GM23338 (cell line): ENCODE results near the gene CNTNAP2.

ENCODE experiments used
- CREB1 ChIP-seq: fragments of 250-450 bp; sonication (Bioruptor Pico); IDR thresholded peaks from 2 replicates; pipeline ENCODE4 v1.5.0; 2020; ENCODE audit warnings: low read depth, mild to moderate bottlenecking, moderate library complexity
- EZH2phosphoT487 ChIP-seq: fragments of 200-600 bp; sonication (generic); IDR thresholded peaks from one replicate; pipeline ENCODE4 v1.8.1; 2018; ENCODE audit warnings: antibody characterized with exemption; ENCODE audit not compliant: unreplicated experiment
- JUNB ChIP-seq: IDR thresholded peaks from one replicate; pipeline ENCODE4 v1.6.1; 2016; ENCODE audit warnings: antibody characterized with exemption; ENCODE audit not compliant: unreplicated experiment
- POLR2AphosphoS5 ChIP-seq: IDR thresholded peaks from 2 replicates; pipeline ENCODE4 v1.6.1; 2016; ENCODE audit warnings: antibody characterized with exemption, low read depth
- STAT1 ChIP-seq: IDR thresholded peaks from one replicate; pipeline ENCODE4 v1.6.1; 2016; ENCODE audit warnings: antibody characterized with exemption; ENCODE audit not compliant: unreplicated experiment
- ZNF114 ChIP-seq: fragments of 250-450 bp; sonication (Bioruptor Pico); IDR thresholded peaks from 2 replicates; pipeline ENCODE4 v1.5.0; 2020; ENCODE audit warnings: mild to moderate bottlenecking, moderate library complexity
- ZNF331 ChIP-seq: fragments of 250-450 bp; sonication (Bioruptor Pico); IDR thresholded peaks from 2 replicates; pipeline ENCODE4 v1.5.0; 2020; ENCODE audit warnings: low read depth, mild to moderate bottlenecking, moderate library complexity
- TF ChIP-seq, protein P1 (sequence below), 2 experiments: fragments of 200-600 bp in 1 of 2; sonication (generic) in 1 of 2; conservative IDR thresholded peaks; 2 replicates each; pipeline versions ENCODE4 v1.5.1 to v1.6.1; 2016 to 2017; ENCODE audit warnings: antibody characterized with exemption in 2 of 2, low read depth in 2 of 2, mild to moderate bottlenecking in 2 of 2, moderate library complexity in 1 of 2
- TF ChIP-seq, protein P2 (sequence below): IDR thresholded peaks from 2 replicates; pipeline ENCODE4 v1.6.1; 2016; ENCODE audit warnings: antibody characterized with exemption
- TF ChIP-seq, protein P3 (sequence below): IDR thresholded peaks from one replicate; pipeline ENCODE4 v1.6.1; 2018; ENCODE audit warnings: antibody characterized with exemption; ENCODE audit not compliant: unreplicated experiment

DNA sequence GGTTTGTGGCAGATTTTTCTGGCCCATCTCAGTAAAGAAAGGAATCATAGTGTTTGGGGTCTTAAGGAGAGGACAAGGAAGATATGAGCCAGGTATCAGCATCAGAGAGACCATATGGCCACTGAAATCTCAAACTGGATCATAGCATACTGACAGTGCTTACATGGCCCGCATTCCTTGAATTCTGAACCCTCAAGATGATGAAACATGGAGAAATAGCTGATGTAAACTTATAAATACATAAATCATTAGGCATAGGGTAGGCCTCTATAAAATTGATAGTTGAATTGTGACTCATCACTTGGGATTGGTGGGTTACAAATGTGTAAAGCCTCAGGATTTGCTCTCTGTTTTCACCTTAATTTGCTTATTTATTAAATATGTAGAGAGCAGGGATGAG is 688.5 kb downstream of the CNTNAP2 start:
- TF ChIP-seq, protein P1, sequence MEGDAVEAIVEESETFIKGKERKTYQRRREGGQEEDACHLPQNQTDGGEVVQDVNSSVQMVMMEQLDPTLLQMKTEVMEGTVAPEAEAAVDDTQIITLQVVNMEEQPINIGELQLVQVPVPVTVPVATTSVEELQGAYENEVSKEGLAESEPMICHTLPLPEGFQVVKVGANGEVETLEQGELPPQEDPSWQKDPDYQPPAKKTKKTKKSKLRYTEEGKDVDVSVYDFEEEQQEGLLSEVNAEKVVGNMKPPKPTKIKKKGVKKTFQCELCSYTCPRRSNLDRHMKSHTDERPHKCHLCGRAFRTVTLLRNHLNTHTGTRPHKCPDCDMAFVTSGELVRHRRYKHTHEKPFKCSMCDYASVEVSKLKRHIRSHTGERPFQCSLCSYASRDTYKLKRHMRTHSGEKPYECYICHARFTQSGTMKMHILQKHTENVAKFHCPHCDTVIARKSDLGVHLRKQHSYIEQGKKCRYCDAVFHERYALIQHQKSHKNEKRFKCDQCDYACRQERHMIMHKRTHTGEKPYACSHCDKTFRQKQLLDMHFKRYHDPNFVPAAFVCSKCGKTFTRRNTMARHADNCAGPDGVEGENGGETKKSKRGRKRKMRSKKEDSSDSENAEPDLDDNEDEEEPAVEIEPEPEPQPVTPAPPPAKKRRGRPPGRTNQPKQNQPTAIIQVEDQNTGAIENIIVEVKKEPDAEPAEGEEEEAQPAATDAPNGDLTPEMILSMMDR (conservative IDR thresholded peaks at IDR 0.05; ENCODE audit: low read depth in 2 of 2) = no peak
- no peak for TF ChIP-seq EZH2phosphoT487
- no peak for TF ChIP-seq POLR2AphosphoS5
- TF ChIP-seq CREB1 (CRISPR knock-in tag) = no peak
- TF ChIP-seq, protein P2, sequence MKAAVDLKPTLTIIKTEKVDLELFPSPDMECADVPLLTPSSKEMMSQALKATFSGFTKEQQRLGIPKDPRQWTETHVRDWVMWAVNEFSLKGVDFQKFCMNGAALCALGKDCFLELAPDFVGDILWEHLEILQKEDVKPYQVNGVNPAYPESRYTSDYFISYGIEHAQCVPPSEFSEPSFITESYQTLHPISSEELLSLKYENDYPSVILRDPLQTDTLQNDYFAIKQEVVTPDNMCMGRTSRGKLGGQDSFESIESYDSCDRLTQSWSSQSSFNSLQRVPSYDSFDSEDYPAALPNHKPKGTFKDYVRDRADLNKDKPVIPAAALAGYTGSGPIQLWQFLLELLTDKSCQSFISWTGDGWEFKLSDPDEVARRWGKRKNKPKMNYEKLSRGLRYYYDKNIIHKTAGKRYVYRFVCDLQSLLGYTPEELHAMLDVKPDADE = no peak
- TF ChIP-seq STAT1 = no peak
- no peak for TF ChIP-seq ZNF114 (CRISPR knock-in tag)
- TF ChIP-seq, protein P3, sequence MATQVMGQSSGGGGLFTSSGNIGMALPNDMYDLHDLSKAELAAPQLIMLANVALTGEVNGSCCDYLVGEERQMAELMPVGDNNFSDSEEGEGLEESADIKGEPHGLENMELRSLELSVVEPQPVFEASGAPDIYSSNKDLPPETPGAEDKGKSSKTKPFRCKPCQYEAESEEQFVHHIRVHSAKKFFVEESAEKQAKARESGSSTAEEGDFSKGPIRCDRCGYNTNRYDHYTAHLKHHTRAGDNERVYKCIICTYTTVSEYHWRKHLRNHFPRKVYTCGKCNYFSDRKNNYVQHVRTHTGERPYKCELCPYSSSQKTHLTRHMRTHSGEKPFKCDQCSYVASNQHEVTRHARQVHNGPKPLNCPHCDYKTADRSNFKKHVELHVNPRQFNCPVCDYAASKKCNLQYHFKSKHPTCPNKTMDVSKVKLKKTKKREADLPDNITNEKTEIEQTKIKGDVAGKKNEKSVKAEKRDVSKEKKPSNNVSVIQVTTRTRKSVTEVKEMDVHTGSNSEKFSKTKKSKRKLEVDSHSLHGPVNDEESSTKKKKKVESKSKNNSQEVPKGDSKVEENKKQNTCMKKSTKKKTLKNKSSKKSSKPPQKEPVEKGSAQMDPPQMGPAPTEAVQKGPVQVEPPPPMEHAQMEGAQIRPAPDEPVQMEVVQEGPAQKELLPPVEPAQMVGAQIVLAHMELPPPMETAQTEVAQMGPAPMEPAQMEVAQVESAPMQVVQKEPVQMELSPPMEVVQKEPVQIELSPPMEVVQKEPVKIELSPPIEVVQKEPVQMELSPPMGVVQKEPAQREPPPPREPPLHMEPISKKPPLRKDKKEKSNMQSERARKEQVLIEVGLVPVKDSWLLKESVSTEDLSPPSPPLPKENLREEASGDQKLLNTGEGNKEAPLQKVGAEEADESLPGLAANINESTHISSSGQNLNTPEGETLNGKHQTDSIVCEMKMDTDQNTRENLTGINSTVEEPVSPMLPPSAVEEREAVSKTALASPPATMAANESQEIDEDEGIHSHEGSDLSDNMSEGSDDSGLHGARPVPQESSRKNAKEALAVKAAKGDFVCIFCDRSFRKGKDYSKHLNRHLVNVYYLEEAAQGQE = no peak
- no peak for TF ChIP-seq ZNF331
- no peak for TF ChIP-seq JUNB
